Lower leg skin (tissue), 4 donors: ENCODE results near the gene SIL1. TPM values are rescaled to one million over a fixed set of nuclear protein-coding genes. Genes with fewer than 3 reads are reported as not detected.

Experiments
- DNase-seq, 2 donors: peaks; one replicate each; pipeline ENCODE4 v3.0.0-alpha.2; 2019; ENCODE audit warnings: low spot score in 2 of 2
- H3K4me3 ChIP-seq: fragments of 200-600 bp; sonication (generic); 2 replicates; pipeline ENCODE4 v1.5.1; 2017; ENCODE audit warnings: mild to moderate bottlenecking, low read depth; ENCODE audit not compliant: poor library complexity, severe bottlenecking
- POLR2A ChIP-seq, 2 donors: fragments of 450-650 bp; IDR thresholded peaks; one replicate each; pipeline ENCODE4 v1.6.1; 2016 to 2017; ENCODE audit warnings: antibody characterized with exemption in 2 of 2, mild to moderate bottlenecking in 1 of 2, moderate library complexity in 1 of 2
- WGBS, 2 donors: methylation state at CpG; one replicate each; pipeline ENCODE4 v1.1.5; 2018; 5-methylcytosine and 5-hydroxymethylcytosine counted together
- intact Hi-C: fragments of 100-400 bp; cut with DNase I; formaldehyde crosslinking; loops from one replicate; pipeline ENCODE4 v1.15.0; 2023; ENCODE audit warnings: low total_unique reads
- total RNA-seq, 4 donors: library from RNA; depleted of rRNA; stranded (reverse); fragments of >200 nt; gene quantifications; one replicate each; pipeline ENCODE4 v1.1.0, GENCODE V29; 2016
- TF ChIP-seq, protein P1 (sequence below), 3 donors: fragments of 450-650 bp; IDR thresholded peaks; one replicate each; pipeline ENCODE4 v1.5.1; 2016; ENCODE audit warnings: antibody characterized with exemption in 3 of 3, mild to moderate bottlenecking in 3 of 3, moderate library complexity in 2 of 3

Gene SIL1
- total RNA-seq, 4 donors from 2014 or later: 35.1 to 45.4 (median 39.3) TPM

DNA sequence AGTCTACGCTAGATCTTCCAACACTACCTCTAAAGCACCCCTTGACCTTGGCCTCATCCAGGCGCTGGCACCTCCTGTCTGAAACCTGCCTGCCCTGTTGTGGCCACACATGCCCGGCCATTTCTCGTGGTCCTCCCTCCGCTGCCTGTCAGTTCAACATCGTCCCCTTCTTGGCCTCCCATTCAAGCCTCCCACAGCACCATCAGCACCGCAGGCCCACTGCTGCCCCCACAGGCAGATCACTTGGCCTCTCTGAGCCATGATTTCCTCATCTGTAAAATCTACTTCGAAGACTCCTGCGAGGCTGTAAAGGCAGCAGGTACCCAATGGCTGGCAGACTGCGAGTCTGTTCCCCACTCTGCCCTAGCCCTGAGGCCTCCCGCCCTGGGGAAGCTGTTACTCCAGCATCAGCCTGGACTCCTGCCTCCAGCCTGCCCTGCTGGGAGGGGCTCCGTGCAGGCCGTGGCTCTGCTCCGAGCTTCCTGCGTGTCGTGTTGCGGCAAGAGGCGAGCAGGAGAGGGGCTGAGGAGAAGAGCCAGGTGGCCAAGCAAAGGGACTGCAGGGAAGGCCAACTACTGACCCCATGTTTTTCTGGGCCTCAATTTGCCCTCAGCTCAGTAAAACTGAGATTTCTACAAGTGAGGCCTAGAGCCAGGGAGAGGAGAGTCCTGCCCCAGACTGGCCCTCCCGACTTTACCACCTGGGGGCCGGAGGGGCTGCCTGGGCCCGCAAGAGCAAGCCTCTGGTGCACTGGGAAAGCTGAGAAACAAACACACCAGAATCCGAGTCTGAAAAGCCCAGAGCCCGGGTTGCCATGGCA, 252.5 kb downstream of the SIL1 start:
- peak in 1 of 2 donors; percentile 75 for DNase-seq
- intact Hi-C loops: no loop called here
- no peak overlapping the region for H3K4me3 ChIP-seq
- 85 to 88% methylated on average over 23 of the region's 23 CpGs for WGBS, 2 donors
- TF ChIP-seq, protein P1, sequence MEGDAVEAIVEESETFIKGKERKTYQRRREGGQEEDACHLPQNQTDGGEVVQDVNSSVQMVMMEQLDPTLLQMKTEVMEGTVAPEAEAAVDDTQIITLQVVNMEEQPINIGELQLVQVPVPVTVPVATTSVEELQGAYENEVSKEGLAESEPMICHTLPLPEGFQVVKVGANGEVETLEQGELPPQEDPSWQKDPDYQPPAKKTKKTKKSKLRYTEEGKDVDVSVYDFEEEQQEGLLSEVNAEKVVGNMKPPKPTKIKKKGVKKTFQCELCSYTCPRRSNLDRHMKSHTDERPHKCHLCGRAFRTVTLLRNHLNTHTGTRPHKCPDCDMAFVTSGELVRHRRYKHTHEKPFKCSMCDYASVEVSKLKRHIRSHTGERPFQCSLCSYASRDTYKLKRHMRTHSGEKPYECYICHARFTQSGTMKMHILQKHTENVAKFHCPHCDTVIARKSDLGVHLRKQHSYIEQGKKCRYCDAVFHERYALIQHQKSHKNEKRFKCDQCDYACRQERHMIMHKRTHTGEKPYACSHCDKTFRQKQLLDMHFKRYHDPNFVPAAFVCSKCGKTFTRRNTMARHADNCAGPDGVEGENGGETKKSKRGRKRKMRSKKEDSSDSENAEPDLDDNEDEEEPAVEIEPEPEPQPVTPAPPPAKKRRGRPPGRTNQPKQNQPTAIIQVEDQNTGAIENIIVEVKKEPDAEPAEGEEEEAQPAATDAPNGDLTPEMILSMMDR (IDR thresholded peaks at IDR 0.05): no peak
- no peak for TF ChIP-seq POLR2A (IDR thresholded peaks at IDR 0.05)

DNA sequence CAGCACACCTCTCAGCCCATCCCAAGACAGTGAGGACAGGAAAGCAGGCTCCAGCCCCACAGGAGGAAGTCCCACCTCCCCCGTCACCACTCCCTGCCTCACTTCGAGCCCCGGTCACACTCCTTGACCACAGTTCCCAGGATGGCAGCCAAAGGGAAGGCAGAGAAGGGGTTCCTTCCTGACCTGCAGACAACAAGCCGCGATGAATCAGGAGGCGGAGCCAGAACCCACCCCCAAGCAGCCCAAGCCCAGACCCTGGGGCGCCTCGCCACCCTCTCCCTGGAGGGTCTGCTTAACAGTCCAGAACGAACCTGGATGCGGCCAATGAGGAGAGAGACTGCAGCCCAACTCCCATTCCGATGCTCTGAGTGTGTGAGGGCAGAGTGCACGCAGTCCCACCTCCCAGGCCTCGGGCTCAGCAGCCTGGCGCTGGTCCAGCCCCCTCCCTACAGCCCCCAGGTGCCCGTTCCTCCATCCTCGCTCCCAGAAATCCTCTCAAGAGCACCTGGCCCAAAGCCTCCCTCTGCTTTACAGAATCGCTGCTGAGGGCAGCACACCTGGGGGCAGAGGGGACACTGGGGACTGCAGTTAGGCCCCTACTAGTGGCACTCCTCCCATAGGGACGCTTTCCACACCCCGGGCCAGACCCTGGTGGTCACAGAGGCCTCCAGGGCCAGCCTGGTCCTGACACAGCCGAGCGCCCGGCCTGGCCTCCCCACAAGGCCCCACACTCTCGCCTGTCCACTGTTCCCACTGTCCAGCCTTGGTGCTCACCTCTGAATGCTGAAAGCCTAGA, 253.4 kb downstream of the SIL1 start:
- intact Hi-C loops: no loop called here
- no peak overlapping the region for H3K4me3 ChIP-seq
- peak in 1 of 2 donors; percentile 80 for DNase-seq
- 64 to 72% methylated on average over 22 to 23 of the region's 23 CpGs for WGBS, 2 donors
- TF ChIP-seq, protein P1 (IDR thresholded peaks at IDR 0.05): no peak
- no peak for TF ChIP-seq POLR2A (IDR thresholded peaks at IDR 0.05)

DNA sequence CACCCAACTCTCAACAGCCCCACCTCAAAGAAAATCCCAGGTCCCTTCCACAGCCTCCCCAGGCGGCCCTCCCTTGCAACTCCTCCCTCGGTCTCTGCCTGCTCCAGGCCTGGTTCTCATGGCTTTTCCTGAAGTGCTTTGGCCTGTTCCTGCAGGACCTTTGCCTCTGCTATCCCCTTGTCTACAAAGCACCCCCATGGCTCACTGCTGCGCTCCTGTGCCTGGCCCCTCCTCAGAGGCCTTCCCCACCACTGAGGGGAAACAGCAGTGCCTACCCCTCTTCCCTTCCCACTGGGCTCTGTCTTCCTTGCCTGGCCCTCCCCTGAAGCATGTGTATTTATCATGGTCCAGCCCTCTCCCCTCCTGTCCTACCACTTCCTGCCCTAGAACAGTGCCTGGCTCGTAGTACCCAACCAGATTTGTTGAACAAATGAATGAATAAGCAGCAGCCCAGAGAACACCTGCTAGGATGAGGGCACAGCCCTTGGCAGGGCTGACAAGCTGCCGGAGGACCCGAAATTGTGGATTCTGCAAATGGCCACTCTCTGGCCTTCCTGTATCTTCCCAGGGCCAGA, 254.5 kb downstream of the SIL1 start:
- TF ChIP-seq, protein P1 (IDR thresholded peaks at IDR 0.05): no peak
- TF ChIP-seq POLR2A (IDR thresholded peaks at IDR 0.05): no peak
- WGBS, 2 donors: 93 to 96% methylated on average over 6 of the region's 6 CpGs
- intact Hi-C loops: no loop called here
- DNase-seq: peak in 1 of 2 donors; percentile 59
- no peak overlapping the region for H3K4me3 ChIP-seq

DNA sequence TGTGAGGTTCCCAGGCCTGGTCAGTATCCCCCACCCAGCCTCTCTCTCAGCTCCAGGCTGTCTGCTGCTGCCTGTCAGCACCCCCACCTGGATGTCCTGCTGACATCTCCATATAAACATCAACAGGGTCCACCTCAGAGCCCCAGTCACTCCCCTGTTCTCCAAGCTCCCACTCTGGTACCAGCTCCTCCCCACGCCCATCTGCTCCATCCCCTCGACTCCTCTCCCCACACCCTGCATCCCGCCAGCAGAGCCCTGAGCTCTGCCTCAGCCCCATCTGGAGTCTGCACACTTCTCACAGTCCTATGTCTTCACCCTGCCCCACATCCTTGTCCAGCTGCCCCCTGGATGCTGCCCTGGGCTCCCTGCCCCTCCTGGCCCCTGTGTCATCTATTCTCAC, 255.3 kb downstream of the SIL1 start:
- no peak overlapping the region for H3K4me3 ChIP-seq
- 89 to 92% methylated on average over 3 of the region's 3 CpGs for WGBS, 2 donors
- TF ChIP-seq, protein P1 (IDR thresholded peaks at IDR 0.05): no peak
- no peak for TF ChIP-seq POLR2A (IDR thresholded peaks at IDR 0.05)
- no peak for DNase-seq
- intact Hi-C loops: no loop called here

DNA sequence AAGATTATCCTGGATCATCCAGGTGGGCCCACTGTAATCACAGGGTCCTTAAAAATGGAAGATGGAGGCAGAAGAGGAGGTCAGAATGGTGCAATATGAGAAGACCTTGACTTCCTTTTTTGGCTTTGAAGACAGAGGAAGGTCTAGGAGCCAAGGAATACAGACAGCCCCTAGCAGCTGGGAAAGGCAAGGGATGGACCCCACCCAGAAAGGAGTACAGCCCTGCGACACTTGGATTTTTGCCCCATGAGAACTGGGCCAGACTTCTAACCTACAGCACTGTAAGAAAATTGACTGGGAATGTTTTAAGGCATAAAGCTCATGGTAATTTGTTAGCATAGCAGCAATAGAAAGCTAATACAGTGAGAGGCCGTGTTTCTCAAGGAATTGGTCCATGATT, 256.1 kb downstream of the SIL1 start:
- peak in 1 of 2 donors; percentile 32 for DNase-seq
- intact Hi-C loops: no loop called here
- no peak overlapping the region for H3K4me3 ChIP-seq
- TF ChIP-seq POLR2A (IDR thresholded peaks at IDR 0.05): no peak
- TF ChIP-seq, protein P1 (IDR thresholded peaks at IDR 0.05): no peak
- WGBS, 2 donors: 73 to 80% methylated on average over 2 of the region's 2 CpGs
